Mononuclear cell (primary cell): Measurements from ENCODE around the gene AADAC. TPM values are rescaled to one million over a fixed set of nuclear protein-coding genes. Genes with fewer than 3 reads are reported as not detected.
"Not testable (repeated sequence)": the region's sequence is repeated elsewhere in the genome, so short reads cannot be mapped to it uniquely, and the experiment has no call there.

Source experiments
- H3K27me3 ChIP-seq: 2 replicates; pipeline ENCODE4 v1.6.0; 2011; ENCODE audit warnings: low read length, control low read depth; ENCODE audit not compliant: insufficient read depth
- H3K4me1 ChIP-seq: 2 replicates; pipeline ENCODE4 v1.5.1; 2011; ENCODE audit warnings: mild to moderate bottlenecking, low read length, control low read depth; ENCODE audit not compliant: insufficient read depth
- H3K4me3 ChIP-seq: 2 replicates; pipeline ENCODE4 v1.5.1; 2011; ENCODE audit warnings: mild to moderate bottlenecking, low read length, moderate library complexity
- H3K9me3 ChIP-seq: 2 replicates; pipeline ENCODE4 v1.5.1; 2011; ENCODE audit warnings: low read depth, mild to moderate bottlenecking, control low read depth, low read length
- total RNA-seq: library from RNA; depleted of rRNA; stranded (reverse); fragments of >200 nt; gene quantifications from one replicate; pipeline ENCODE4 v1.2.3, GENCODE V29; 2012

AADAC gene
- total RNA-seq, 1 donor = not detected

DNA sequence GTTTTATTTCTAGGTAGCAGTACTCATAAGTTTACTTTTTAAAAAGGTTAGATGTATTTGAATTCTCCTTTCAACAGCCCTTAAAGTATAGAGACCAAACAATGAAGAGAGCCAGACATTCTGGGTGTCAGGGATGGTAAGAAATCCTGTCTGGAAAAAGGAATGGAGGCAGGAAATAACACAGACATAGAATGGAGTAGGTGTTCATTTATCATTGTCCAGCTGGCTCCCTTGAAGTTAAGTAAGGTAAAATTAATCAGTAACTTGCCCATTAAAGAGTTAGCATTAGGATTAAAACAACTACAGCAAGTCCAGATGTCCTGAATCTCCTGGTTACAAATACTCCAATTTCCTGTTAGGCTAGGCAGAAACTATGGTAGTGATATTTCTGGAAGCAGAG lies 46.0 kb downstream of the AADAC start:
- H3K4me1 ChIP-seq = peaks cover 3% of the 10 kb centered on the region
- H3K4me3 ChIP-seq = no peak overlapping the region
- H3K9me3 ChIP-seq = no peaks in the 10 kb centered on the region
- H3K27me3 ChIP-seq = no peaks in the 10 kb centered on the region

DNA sequence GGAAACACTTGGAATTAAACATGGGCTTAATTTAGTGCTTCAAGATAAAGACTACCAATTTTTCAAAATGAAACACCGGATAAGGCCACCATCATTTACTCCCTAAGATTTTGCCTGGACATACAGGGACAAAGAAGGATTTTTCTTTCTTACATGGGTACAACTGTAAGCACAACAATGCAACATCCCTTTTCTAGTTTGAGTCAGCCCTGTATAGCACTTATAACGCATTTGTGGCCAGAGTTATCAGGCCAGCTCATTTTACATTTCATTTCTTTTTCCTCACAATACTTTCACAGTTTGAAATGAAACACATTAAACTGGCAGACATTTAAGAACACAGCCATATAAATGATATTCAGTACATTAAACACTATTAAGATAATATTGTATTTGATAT lies 49.7 kb downstream of the AADAC start:
- H3K27me3 ChIP-seq = no peaks in the 10 kb centered on the region
- no peak overlapping the region for H3K4me3 ChIP-seq
- H3K9me3 ChIP-seq = no peaks in the 10 kb centered on the region
- peaks cover 4% of the 10 kb centered on the region for H3K4me1 ChIP-seq

DNA sequence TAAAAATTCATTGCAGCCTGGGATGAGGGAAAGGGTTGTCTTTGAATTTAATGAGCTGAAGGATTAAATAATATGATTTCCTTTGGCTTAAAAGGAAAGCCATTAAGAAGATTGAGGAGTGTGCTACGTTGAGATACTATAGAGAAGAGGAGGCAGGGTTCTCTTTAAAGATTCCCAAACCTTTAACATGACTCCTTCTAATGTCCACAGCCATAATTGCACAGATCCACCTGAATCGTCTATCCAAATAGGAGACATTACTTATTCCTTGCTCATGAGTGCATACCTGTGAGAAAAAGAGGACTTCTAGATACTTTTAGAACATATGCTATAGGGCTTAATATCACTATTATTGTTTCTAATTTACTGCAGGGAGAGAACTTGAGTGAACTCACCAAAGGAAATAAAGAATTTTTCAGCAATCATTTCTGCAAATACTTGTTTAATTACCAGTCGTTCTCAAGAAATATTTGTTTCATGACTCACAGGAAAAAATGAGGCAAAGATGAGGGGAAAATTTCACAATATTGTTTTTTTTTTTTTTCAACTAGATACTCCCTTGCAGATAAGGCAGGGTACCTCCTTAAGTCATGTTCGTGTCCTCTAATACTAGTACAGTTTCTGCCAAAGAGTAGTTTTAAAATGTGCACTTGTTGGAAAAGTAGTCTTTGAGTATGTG lies 50.6 kb downstream of the AADAC start:
- Histone ChIP-seq H3K27me3 (no peaks in the 10 kb centered on the region), H3K9me3 (no peaks in the 10 kb centered on the region), H3K4me1 (peaks cover 4% of the 10 kb centered on the region), H3K4me3 (no peak overlapping the region)

DNA sequence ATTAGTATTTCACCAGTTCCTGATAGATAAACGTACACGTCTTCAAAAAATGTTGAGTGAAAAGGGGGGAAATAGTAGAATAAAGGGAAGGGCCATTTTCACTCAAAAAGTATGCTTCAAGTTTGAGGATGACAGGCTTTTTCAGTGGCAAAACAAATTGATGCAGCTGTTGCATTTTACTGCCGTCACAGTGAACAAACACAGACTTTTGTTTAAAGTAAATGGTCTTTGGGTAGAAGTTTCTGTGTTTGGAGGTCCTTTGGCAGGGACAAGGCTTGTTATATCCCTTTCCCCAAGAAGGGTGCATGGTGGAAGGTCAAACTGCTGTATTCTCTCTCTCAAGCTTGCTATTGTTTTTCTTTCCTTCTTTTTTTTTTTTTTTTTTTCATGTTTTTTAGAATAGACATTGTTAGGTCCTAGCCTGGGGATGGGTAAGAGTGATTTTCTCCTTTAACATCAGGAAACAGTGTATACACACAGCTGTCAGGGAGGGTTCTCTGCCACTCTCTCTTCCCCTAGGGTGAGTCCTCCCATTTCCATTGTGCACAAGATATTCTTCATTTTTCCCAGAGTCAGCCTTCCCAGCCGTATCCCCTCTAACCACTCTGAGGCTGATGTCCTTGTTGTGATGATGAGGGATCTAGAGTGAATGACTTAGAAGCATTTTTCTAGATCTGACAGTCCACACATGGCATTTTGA lies 52.9 kb downstream of the AADAC start:
- Histone ChIP-seq H3K27me3 (no peaks in the 10 kb centered on the region), H3K4me1 (peaks cover 16% of the 10 kb centered on the region), H3K9me3 (no peaks in the 10 kb centered on the region), H3K4me3 (no peak overlapping the region)

DNA sequence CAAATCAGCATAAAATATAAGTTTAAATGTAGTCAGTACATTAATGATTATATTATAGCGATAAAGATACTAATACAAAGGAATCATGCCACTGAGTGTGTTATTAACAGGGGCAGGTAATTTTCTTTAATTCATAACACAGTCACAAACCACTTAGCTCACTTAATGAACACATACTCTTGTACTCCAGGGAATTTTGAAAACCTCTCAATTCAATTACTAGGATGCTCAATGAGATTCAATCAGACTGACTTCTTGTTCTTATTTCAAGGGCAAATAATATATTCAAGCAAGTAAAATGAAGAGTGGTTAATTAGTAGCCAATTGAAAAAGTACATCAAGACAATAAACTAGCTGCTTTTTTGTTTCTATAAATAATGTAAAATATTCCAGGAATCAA lies 53.8 kb downstream of the AADAC start:
- no peaks in the 10 kb centered on the region for H3K27me3 ChIP-seq
- no peak overlapping the region for H3K4me3 ChIP-seq
- peaks cover 23% of the 10 kb centered on the region for H3K4me1 ChIP-seq

DNA sequence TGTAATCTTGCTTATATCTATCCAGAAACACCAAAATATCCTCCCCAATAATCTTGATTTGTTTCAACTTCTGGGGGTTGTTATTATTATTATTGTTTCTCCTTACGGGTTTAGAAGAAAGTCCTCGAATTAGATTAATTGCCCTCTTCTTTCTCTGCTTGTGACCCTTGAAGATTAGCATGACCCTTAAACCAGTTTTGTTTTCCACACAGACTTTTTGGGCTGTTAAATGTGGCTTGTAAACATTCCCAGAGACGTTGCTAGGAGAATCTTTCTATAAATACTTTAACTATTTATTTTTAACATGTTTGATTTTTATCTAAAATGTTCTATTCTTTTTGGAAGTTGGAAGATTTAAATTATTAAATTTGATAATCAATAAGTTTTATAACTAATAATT lies 55.3 kb downstream of the AADAC start:
- Histone ChIP-seq H3K27me3 (no peaks in the 10 kb centered on the region), H3K4me3 (no peak overlapping the region), H3K4me1 (peaks cover 31% of the 10 kb centered on the region), H3K9me3 (no peaks in the 10 kb centered on the region)

More for the DNA sequence above, 53.8 kb downstream of the AADAC start:
- H3K9me3 ChIP-seq = no peaks in the 10 kb centered on the region

DNA sequence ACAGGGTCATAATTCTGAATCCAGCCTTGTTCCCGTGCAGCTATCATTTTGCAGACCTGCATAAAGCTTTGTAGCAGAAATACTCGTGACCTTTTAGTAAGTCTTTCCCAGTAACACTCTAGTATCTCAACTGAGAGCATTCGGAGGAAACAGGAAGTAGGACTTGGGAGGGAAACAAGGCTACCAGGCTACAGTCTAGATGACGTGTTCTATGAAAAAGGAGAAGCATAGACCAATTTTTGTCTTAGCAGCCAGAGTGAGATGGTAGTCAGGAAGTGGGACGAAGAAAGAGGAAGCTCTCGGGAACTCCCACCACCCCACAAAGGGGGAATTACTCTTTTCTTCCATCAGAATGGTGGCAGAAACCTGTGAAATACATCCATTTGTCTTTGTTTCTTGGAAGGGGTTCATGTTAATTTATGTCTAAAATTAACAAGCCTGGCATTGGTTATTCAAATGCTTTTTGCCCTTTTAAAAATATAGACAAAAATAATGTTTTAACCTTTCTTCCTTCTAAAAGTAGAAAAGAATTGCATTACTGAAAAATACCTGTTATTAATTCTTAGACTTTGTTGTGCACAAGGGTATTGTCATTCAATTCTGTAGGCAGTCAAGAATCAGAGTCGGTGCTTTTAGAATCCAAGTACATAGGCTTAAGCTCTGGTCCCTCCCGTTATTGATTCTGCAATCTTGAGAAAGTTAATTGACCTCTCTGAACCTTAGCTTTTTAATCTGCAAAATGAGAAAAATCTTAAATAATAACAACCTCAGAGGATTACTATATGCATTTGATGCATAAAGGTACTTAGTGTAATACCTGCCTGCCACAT lies 57.9 kb downstream of the AADAC start:
- H3K9me3 ChIP-seq = no peaks in the 10 kb centered on the region
- H3K4me3 ChIP-seq = no peak overlapping the region
- no peaks in the 10 kb centered on the region for H3K27me3 ChIP-seq
- H3K4me1 ChIP-seq = peaks cover 29% of the 10 kb centered on the region

DNA sequence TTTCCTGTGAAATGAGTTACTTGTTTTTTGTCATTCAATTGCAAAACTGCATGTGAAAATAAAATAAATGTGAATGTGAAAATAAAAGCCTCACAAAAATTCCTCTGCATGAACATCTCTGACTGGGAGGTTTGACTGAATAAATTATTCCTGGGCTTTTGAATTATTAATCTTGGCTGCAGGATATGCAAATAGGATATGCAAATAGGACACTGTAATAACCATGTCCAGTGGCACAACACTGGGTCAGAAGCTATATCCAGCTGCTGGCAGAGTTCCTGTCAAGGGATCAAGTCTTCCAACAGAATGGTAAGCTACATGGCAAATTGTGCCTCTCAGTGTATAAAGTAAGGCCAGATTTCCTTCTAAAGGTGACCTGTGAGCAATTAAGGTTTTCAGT lies 59.5 kb downstream of the AADAC start, which contains the start of gene SUCNR1:
SUCNR1 (plus strand) TSS at position 246 of the 400 bp plus-strand sequence. CDS start 6,250 bp downstream, outside the sequence.
- Histone ChIP-seq H3K4me3 (no peak within 1 kb of the TSS), H3K9me3 (no peaks in the 10 kb centered on the region), H3K27me3 (no peaks in the 10 kb centered on the region), H3K4me1 (peaks cover 29% of the 10 kb centered on the region)

DNA sequence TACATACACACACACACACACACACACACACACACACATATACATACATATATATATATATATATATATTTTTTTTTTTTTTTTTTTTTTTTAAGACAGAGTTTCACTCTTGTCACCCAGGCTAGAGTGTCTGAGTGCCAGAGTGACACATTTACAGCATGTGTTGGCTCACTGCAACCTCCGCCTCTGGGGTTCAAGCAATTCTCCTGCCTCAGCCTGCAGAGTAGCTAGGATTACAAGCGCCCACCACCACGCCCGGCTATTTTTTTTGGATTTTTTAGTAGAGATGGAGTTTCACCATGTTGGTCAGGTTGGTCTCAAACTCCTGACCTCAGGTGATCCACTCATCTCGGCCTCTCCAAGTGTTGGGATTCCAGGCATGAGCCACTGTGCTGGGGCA lies 60.2 kb downstream of the AADAC start:
- not testable (repeated sequence) for H3K9me3 ChIP-seq, H3K27me3 ChIP-seq, H3K4me3 ChIP-seq
- peaks cover 30% of the 10 kb centered on the region for H3K4me1 ChIP-seq

DNA sequence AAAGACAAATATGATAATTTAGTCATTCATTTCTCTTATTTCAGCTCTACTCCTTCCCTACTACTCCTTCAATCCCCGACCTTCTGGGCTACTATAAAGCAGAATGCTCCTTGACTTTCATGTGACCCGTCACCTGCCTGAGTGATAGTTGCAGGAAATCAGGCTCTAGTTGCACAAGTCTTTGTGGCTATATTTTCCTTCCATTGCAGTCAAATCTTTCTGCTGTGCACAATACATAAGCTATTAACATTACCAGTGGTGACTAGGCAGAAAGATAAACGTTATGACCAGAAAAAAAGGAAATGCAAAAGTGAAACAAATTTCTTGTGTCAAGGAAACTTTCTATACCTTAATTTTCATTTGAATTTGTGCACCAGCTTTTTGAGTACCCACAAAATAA lies 61.8 kb downstream of the AADAC start:
- Histone ChIP-seq H3K27me3 (no peaks in the 10 kb centered on the region), H3K4me3 (no peak overlapping the region), H3K4me1 (peaks cover 33% of the 10 kb centered on the region), H3K9me3 (no peaks in the 10 kb centered on the region)

DNA sequence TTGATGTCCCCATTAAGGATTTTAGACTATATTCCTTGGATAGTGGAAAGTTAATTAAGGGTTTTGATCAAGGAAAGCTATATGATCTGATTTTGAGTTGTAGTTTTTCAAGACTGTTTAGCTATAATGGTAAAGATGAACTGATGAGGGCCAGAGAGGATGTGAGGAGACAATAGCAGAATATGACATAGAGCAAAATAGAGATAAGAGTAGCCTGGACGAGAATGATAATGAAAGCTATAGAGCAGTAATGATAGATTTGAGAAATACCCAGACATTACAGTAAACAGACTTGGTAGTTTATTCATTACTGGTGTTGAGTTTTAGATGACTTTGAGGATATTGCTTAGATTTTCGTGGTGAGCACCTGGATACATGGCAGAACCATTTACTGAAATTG lies 63.4 kb downstream of the AADAC start:
- no peak overlapping the region for H3K4me3 ChIP-seq
- no peaks in the 10 kb centered on the region for H3K9me3 ChIP-seq
- peaks cover 18% of the 10 kb centered on the region for H3K4me1 ChIP-seq
- H3K27me3 ChIP-seq = no peaks in the 10 kb centered on the region

Other genes starting within 250 kb of the AADAC start
- gene AADACL2, start 80.2 kb upstream of the AADAC start, total RNA-seq = not detected
- gene SUCNR1, start 59.5 kb downstream of the AADAC start, total RNA-seq = 0.94 TPM